Airway epithelial cell (primary cell): ENCODE measurements around the gene HDHD3. TPM values are rescaled to one million over a fixed set of nuclear protein-coding genes. Genes with fewer than 3 reads are reported as not detected.

ENCODE experiments used
- total RNA-seq: library from RNA; depleted of rRNA; stranded (reverse); fragments of >200 nt; gene quantifications from 2 replicates; pipeline ENCODE4 v1.2.3, GENCODE V29; 2015

Gene HDHD3
- 18.0 and 21.3 TPM in 2 replicates for total RNA-seq

DNA sequence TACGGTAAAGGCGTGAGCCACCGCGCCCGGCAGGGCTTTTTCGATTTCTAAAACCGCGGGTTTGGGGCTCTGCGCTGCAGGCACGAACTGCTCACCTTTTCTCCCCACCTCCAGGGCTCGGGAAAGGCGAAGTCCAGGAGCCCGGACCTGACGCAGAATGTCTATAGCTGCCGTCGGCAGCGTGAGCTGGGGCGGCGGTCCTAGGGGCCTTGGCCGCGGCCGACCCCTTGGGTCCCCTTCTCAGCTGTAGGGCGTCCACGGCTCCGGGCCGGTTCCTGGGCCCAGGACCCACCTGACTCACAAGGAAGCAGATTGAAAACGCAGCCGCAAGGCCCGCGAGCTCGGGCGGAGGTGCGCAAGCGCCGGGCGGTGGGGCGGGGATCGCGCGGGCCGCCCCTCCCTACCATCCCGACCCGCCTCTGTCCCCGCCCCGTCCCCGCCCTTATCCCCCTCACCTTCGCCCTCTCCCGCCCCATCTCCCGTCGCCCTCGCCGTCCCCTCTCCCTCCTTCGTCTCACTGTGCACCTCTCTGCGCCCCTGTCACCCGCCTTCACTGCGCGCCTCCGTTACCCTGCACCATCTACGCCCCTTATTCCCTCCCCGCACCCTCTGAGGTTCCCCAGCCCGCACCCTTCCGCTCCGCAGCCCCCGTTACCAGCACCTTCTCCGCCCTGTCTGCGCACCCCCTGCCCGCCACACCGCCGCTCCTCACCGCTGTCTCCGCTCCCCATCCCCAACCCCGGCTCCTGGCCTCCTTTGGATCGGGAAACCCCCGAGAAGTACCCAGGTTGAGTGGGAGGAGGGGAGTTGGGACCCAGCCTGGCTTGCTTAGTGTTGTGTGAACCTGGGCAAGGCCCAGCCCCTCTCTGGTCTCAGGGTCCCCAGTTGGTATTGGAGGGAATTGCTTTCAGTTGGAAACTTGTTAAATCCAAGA is at the start of gene HDHD3:
TSS of gene HDHD3 (minus strand) at position 353 of the 934 bp plus-strand sequence. CDS start 2,632 bp downstream, outside the sequence.

GRCh38 chr9:113410207-113410864 is 33.5 kb upstream of the HDHD3 start, which contains the start of the genes C9orf43 and POLE3:
Gene C9orf43 (plus strand): TSS chr9:113410747. CDS start chr9:113413494, 2,747 bp downstream.
Gene POLE3 (minus strand): TSS chr9:113410675. CDS start chr9:113410293, 382 bp downstream.

GRCh38 chr9:113401027-113401792 is 24.4 kb upstream of the HDHD3 start, which contains the start of gene ALAD:
Gene ALAD (minus strand): TSS chr9:113401284. CDS start chr9:113393559, 7,725 bp downstream.

DNA sequence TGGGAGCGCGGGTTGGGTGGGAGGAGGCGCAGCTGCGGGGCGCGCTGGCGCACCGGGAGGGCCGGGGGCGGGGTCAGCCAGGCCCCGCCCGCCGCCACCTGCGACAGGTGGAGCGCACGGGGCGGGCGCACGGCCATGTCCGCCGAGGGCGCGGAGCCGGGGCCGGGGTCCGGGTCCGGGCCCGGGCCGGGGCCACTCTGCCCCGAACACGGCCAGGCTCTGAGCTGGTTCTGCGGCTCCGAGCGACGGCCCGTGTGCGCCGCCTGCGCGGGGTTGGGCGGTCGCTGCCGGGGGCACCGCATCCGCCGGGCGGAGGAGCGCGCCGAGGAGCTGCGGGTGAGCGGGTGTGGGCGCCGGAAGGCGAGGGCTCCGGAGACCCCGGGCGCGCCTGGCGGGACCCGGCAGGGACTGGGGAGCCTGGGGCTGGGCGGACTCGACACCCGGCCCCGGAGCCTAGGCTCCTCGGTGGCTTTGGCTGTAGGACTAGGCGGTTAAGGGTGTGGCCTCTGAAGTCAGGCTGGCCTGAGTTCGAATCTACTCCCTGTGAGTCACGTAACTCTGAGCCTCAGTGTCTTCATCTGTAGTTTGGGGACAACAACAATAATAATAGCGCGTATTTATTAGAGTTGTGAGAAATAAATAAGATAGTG is 27.2 kb downstream of the HDHD3 start, which contains the start of gene BSPRY:
TSS of gene BSPRY (plus strand) at position 97 of the 650 bp plus-strand sequence. CDS start at position 136, 39 bp downstream.

DNA sequence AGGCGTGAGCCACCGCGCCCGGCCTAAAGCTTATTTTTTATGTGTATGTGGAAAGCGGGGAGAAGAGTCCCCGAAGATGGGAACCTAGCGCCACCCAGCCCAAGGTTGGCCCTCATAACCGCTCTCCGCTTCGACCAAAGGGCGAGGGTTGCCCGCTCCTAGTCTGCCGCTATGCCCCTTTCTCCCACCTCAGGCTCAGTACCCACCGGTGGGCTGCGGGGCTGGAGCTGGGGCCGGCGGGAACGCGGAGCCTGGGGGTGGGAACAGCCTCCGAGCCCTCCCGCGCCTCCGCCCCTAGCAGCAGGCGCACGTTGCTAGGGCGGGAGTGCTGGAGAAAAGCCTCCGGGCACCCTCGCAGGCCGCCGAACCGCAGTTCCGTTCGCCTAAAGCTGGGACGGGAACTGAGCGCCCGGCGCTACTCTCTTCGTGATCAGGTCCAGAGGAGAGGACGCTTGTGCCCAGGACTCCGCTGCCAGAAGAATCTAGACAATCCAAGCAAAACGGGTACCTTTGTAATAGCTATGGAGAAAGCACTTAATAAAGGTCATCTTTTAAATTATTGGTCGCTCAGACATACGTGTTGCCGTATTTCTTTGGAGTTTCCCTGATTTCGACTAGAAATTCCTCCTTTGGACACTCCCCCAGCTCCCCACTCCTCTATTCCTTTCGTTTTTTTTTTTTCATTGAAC is 36.6 kb downstream of the HDHD3 start, which contains the start of gene WDR31:
TSS of gene WDR31 (minus strand) at position 265 of the 689 bp plus-strand sequence. CDS start 8,253 bp downstream, outside the sequence.

Other genes with a start within 250 kb of the HDHD3 start
- gene SLC31A2, start 226.0 kb downstream of the HDHD3 start, total RNA-seq: 25.4 and 26.0 TPM in 2 replicates
- gene FKBP15, start 155.7 kb downstream of the HDHD3 start, total RNA-seq: 10.9 and 17.1 TPM in 2 replicates
- gene SLC31A1, start 155.4 kb downstream of the HDHD3 start, total RNA-seq: 11.3 and 17.5 TPM in 2 replicates
- gene CDC26, start 101.4 kb downstream of the HDHD3 start, total RNA-seq: 36.1 and 49.1 TPM in 2 replicates
- gene PRPF4, start 101.3 kb downstream of the HDHD3 start, total RNA-seq: 31.2 and 33.0 TPM in 2 replicates
- gene RNF183, start 73.6 kb downstream of the HDHD3 start, total RNA-seq: 0.21 TPM in 1 of 2 replicates, not detected in the other
- gene WDR31, start 36.7 kb downstream of the HDHD3 start, total RNA-seq: 0.33 and 1.7 TPM in 2 replicates
- 15.2 and 15.3 TPM in 2 replicates for gene BSPRY, start 27.4 kb downstream of the HDHD3 start, total RNA-seq
- 5.1 and 9.9 TPM in 2 replicates for gene ALAD, start 24.3 kb upstream of the HDHD3 start, total RNA-seq
- 62.2 and 67.4 TPM in 2 replicates for gene POLE3, start 33.7 kb upstream of the HDHD3 start, total RNA-seq
- 0.09 and 0.35 TPM in 2 replicates for gene C9orf43, start 33.8 kb upstream of the HDHD3 start, total RNA-seq
- gene RGS3, start 86.7 kb upstream of the HDHD3 start, total RNA-seq: 19.0 and 29.8 TPM in 2 replicates